ENCODE results near the gene MRPL21.
"Not testable (repeated sequence)": the region's sequence is repeated elsewhere in the genome, so short reads cannot be mapped to it uniquely, and the experiment has no call there.

The MRPL21 gene

DNA sequence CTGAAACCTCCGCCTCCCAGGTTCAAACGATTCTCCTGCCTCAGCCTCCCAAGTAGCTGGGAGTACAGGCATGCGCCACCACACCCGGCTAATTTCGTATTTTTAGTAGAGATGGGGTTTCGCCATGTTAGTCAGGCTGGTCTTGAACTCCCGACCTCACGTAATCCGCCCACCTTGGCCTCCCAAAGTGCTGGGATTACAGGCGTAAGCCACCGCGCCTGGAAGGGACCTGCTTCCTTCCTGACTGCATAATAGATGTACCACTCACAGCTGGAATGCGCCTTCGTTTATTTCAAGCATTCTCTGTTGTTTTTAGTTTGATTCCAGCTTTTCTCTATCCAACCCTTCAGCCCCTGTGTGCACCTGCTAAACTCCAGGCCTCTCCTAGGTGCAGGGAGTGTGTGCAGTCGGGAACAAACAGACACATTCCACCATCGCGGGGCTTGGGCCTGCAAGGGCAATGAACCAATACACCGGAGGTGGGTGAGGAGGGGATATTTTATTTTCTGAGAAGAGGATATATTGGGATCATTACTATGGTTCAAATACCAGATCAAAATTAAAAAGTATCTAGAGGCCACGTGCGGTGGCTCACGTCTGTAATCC, 47.1 kb downstream of the MRPL21 start:
- Histone ChIP-seq H3K27ac (ENCODE audit: low read depth in 2 of 2, low read length in 2 of 2) (peak overlapping the region; percentile 50 to 67), H3K4me1 (ENCODE audit: control insufficient read depth in 2 of 2, insufficient read depth in 2 of 2, low read length in 2 of 2) (peaks cover 17 to 18% of the 10 kb centered on the region in 2 donors)
- H3K9ac ChIP-seq (ENCODE audit: low read depth in 1 of 2, low read length in 2 of 2); H3K4me3 ChIP-seq (ENCODE audit: low read length in 2 of 2); H3K9me3 ChIP-seq (ENCODE audit: control insufficient read depth in 2 of 2, low read length in 2 of 2); H3K36me3 ChIP-seq (ENCODE audit: control insufficient read depth in 2 of 2, insufficient read depth in 2 of 2, low read length in 2 of 2); H3K27me3 ChIP-seq (ENCODE audit: control insufficient read depth in 2 of 2, insufficient read depth in 2 of 2, low read length in 2 of 2): not testable (repeated sequence)

DNA sequence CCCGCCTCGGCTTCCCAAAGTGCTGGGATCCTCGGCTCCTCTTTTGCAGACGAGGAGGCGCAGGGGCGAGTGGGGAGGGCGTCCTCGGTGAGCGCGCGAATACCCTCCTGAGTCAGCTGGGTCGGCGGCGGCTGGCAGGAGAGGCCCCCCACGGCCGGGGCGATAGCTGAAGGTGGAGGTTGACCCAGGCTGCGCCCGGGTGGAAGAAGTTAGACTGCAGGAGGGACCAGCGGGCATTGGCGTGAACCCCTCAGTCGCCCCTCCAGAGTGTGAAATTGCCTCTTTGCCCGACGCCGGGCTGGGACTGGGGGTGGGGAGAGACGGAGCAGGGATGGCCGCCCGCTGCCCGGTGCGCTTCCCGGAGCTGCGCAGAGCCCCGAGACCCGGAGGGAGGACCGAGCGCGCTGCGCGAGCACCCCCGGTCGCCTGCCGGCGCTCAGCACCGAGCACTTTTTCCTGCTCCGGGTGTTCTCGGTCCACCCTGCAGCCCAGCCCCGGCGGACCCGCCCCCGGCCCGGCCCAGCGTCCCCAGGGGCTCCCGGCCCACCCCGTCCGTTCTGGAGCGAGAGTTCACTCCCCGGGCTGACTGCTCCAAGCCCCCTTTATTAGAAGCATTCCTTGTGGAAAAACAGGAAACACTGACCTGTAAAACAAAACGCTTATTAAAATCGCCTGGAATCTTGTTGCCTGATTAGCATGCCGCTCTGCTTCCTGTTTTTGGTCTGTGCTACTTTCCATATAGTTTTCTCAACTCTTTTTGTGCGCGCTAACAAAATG, 48.2 kb downstream of the MRPL21 start:
- Histone ChIP-seq H3K27ac (ENCODE audit: low read depth in 2 of 2, low read length in 2 of 2) (peak overlapping the region; percentile 38 to 39), H3K4me3 (ENCODE audit: low read length in 2 of 2) (peak overlapping the region; percentile 60 to 61), H3K9ac (ENCODE audit: low read depth in 1 of 2, low read length in 2 of 2) (peak overlapping the region; percentile 41 to 69), H3K4me1 (ENCODE audit: control insufficient read depth in 2 of 2, insufficient read depth in 2 of 2, low read length in 2 of 2) (peaks cover 17 to 18% of the 10 kb centered on the region in 2 donors), H3K36me3 (ENCODE audit: control insufficient read depth in 2 of 2, insufficient read depth in 2 of 2, low read length in 2 of 2) (no peaks in the 10 kb centered on the region), H3K27me3 (ENCODE audit: control insufficient read depth in 2 of 2, insufficient read depth in 2 of 2, low read length in 2 of 2) (peaks cover 3 to 8% of the 10 kb centered on the region in 2 donors), H3K9me3 (ENCODE audit: control insufficient read depth in 2 of 2, low read length in 2 of 2) (no peaks in the 10 kb centered on the region)

DNA sequence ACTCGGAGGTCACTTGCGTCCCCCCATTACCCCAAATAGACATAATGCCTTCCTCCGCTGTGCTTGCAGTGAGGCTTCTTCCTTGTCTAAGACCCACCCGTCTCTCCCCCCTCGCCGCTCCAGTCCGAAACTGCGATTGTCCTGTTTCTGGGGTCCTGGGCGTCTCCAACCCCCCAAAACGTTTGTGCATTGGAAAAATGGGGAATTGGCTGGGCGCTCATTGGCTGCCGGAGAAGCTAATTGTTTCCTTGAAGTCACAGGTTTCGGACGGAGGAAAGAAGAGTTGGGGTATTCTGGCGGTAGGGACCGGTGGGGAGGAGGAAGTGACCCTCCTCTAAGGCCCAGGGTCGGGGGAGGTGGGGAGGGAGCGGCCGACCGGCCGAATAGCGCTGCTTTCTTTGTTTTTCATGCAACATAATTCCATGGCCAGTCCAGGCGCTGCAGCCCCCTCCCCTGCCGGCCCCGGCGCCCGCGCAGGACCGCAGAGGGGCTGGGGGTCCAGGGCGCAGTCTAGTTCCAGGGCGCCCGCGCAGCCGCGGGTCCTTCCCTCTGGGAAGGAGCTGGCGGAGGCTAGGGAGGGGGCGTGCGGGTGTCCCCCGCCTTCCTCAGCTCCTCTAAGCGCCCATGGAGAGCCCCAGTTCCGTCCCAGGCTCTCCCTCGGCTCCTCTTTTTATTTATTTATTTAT, 49.2 kb downstream of the MRPL21 start:
- Histone ChIP-seq H3K36me3 (ENCODE audit: control insufficient read depth in 2 of 2, insufficient read depth in 2 of 2, low read length in 2 of 2) (no peaks in the 10 kb centered on the region), H3K4me1 (ENCODE audit: control insufficient read depth in 2 of 2, insufficient read depth in 2 of 2, low read length in 2 of 2) (peaks cover 17 to 18% of the 10 kb centered on the region in 2 donors), H3K27me3 (ENCODE audit: control insufficient read depth in 2 of 2, insufficient read depth in 2 of 2, low read length in 2 of 2) (peaks cover 3 to 8% of the 10 kb centered on the region in 2 donors), H3K4me3 (ENCODE audit: low read length in 2 of 2) (no peak overlapping the region), H3K9ac (ENCODE audit: low read depth in 1 of 2, low read length in 2 of 2) (no peak overlapping the region), H3K9me3 (ENCODE audit: control insufficient read depth in 2 of 2, low read length in 2 of 2) (no peaks in the 10 kb centered on the region), H3K27ac (ENCODE audit: low read depth in 2 of 2, low read length in 2 of 2) (no peak overlapping the region)

DNA sequence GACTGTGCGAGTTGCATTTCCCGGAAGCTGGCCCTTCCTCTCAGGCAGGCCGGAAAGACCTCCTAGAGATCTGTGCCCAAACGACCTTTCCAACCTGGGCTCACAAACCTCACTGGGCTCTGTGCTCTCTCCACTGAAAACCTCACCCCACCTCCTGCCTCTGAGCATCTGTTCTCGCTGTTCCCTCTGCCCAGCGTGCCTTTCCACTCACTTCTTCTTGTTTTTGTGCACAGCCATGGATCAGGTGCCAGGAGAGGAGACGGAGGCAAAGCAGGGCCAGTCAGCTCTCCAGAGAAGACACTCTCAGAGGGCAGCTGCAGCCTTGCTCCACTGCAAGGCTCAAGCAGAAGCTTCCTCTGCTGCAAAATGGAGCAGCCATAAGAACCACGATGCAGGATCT, 51.0 kb downstream of the MRPL21 start:
- H3K9ac ChIP-seq (ENCODE audit: low read depth in 1 of 2, low read length in 2 of 2) = no peak overlapping the region
- H3K4me1 ChIP-seq (ENCODE audit: control insufficient read depth in 2 of 2, insufficient read depth in 2 of 2, low read length in 2 of 2) = peaks cover 12 to 13% of the 10 kb centered on the region in 2 donors
- H3K36me3 ChIP-seq (ENCODE audit: control insufficient read depth in 2 of 2, insufficient read depth in 2 of 2, low read length in 2 of 2) = no peaks in the 10 kb centered on the region
- H3K27me3 ChIP-seq (ENCODE audit: control insufficient read depth in 2 of 2, insufficient read depth in 2 of 2, low read length in 2 of 2) = peaks cover 3 to 8% of the 10 kb centered on the region in 2 donors
- H3K27ac ChIP-seq (ENCODE audit: low read depth in 2 of 2, low read length in 2 of 2) = no peak overlapping the region
- no peak overlapping the region for H3K4me3 ChIP-seq (ENCODE audit: low read length in 2 of 2)
- H3K9me3 ChIP-seq (ENCODE audit: control insufficient read depth in 2 of 2, low read length in 2 of 2) = no peaks in the 10 kb centered on the region

DNA sequence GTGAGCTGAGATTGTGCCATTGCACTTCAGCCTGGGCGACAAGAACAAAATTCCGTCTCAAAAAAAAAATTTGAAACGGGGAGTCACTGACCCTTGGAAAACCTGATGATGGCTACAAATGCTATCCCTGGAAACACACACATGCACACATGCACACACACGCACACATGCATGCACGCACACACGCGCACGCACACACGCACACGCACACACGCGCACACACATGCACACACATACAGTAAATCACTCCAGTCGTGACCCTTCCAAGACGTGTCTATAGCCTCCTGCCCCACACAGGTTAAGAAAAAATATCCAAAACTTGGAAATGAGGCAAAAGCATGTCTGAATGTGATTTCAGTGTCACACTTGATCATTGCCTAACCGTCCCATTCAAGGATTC, 55.2 kb downstream of the MRPL21 start:
- H3K9ac ChIP-seq (ENCODE audit: low read depth in 1 of 2, low read length in 2 of 2) = no peak overlapping the region
- no peak overlapping the region for H3K27ac ChIP-seq (ENCODE audit: low read depth in 2 of 2, low read length in 2 of 2)
- H3K9me3 ChIP-seq (ENCODE audit: control insufficient read depth in 2 of 2, low read length in 2 of 2) = no peaks in the 10 kb centered on the region
- no peaks in the 10 kb centered on the region for H3K36me3 ChIP-seq (ENCODE audit: control insufficient read depth in 2 of 2, insufficient read depth in 2 of 2, low read length in 2 of 2)
- no peak overlapping the region for H3K4me3 ChIP-seq (ENCODE audit: low read length in 2 of 2)
- H3K4me1 ChIP-seq (ENCODE audit: control insufficient read depth in 2 of 2, insufficient read depth in 2 of 2, low read length in 2 of 2) = peaks cover 6 to 10% of the 10 kb centered on the region in 2 donors
- H3K27me3 ChIP-seq (ENCODE audit: control insufficient read depth in 2 of 2, insufficient read depth in 2 of 2, low read length in 2 of 2) = no peaks in the 10 kb centered on the region

DNA sequence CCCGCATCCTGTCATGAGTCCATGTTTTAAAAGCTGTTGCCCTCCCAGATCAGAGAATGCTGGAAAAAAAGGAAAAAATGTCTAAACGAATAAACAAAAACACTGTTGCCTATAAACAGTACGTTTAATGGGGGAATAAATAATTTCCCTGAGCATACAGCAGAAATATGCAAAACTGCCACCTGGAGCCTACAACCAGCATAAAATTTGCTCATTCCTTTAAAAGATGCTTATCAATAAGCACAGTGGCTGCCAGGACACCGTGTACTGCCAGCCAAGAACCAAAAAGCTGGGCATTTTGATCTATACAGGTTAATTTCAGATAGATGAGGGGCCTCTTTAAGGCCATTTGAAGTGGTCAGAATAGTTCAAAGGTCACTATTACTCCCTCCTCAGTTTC, 56.2 kb downstream of the MRPL21 start:
- H3K9me3 ChIP-seq (ENCODE audit: control insufficient read depth in 2 of 2, low read length in 2 of 2) = no peaks in the 10 kb centered on the region
- H3K9ac ChIP-seq (ENCODE audit: low read depth in 1 of 2, low read length in 2 of 2) = no peak overlapping the region
- no peaks in the 10 kb centered on the region for H3K36me3 ChIP-seq (ENCODE audit: control insufficient read depth in 2 of 2, insufficient read depth in 2 of 2, low read length in 2 of 2)
- H3K27me3 ChIP-seq (ENCODE audit: control insufficient read depth in 2 of 2, insufficient read depth in 2 of 2, low read length in 2 of 2) = no peaks in the 10 kb centered on the region
- no peak overlapping the region for H3K27ac ChIP-seq (ENCODE audit: low read depth in 2 of 2, low read length in 2 of 2)
- H3K4me1 ChIP-seq (ENCODE audit: control insufficient read depth in 2 of 2, insufficient read depth in 2 of 2, low read length in 2 of 2) = peaks cover 11 to 20% of the 10 kb centered on the region in 2 donors
- no peak overlapping the region for H3K4me3 ChIP-seq (ENCODE audit: low read length in 2 of 2)

DNA sequence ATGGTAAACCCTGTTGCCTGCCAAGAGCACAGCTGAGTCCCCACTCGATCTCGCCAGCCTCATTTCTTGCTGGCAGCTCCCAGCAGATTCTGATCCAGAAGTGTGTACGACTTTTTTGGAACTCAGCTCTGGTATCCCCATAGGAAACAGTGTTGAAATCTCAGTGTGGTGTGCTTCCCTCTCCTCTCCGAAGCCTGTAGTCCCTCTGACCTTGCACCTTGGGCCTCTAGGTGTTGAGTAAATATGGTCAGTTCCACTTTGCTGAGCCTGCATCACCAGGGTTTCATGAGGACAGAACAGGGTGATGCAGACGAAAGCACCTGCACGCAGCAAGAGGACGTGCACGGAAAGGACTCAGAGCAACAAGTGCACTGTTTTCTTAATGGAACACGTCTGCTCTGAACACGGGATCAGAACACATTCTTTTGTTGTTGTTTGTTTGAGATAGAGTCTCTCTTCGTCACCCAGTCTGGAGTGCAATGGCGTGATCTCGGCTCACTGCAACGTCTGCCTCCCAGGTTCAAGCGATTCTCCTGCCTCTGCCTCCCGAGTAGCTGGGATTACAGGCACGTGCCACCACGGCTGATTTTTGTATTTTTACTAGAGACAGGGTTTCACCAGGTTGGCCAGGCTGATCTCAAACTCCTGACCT, 58.2 kb downstream of the MRPL21 start:
- Histone ChIP-seq H3K9me3 (ENCODE audit: control insufficient read depth in 2 of 2, low read length in 2 of 2) (no peaks in the 10 kb centered on the region), H3K27me3 (ENCODE audit: control insufficient read depth in 2 of 2, insufficient read depth in 2 of 2, low read length in 2 of 2) (no peaks in the 10 kb centered on the region), H3K9ac (ENCODE audit: low read depth in 1 of 2, low read length in 2 of 2) (no peak overlapping the region), H3K4me1 (ENCODE audit: control insufficient read depth in 2 of 2, insufficient read depth in 2 of 2, low read length in 2 of 2) (peaks cover 18 to 21% of the 10 kb centered on the region in 2 donors), H3K27ac (ENCODE audit: low read depth in 2 of 2, low read length in 2 of 2) (no peak overlapping the region), H3K4me3 (ENCODE audit: low read length in 2 of 2) (no peak overlapping the region), H3K36me3 (ENCODE audit: control insufficient read depth in 2 of 2, insufficient read depth in 2 of 2, low read length in 2 of 2) (no peaks in the 10 kb centered on the region)

DNA sequence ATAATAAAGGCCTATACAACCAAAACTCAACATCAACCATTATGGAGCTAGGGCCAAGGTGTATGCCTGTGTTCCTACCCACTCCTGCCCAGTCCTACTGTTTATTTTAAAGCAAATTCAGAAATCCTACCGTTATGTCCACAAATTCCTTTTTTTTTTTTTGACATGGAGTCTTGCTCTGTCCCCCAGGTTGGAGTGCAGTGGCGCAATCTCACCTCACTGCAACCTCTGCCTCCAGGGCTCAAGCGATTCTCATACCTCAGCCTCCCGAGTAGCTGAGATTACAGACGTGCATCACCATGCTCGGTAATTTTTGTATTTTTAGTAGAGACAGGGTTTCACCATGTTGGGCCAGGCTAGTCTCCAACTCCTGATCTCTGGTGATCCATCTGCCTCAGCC, 58.8 kb downstream of the MRPL21 start:
- no peak overlapping the region for H3K4me3 ChIP-seq (ENCODE audit: low read length in 2 of 2)
- H3K27ac ChIP-seq (ENCODE audit: low read depth in 2 of 2, low read length in 2 of 2) = no peak overlapping the region
- peaks cover 23 to 26% of the 10 kb centered on the region in 2 donors for H3K4me1 ChIP-seq (ENCODE audit: control insufficient read depth in 2 of 2, insufficient read depth in 2 of 2, low read length in 2 of 2)
- H3K9ac ChIP-seq (ENCODE audit: low read depth in 1 of 2, low read length in 2 of 2) = no peak overlapping the region
- H3K27me3 ChIP-seq (ENCODE audit: control insufficient read depth in 2 of 2, insufficient read depth in 2 of 2, low read length in 2 of 2) = no peaks in the 10 kb centered on the region
- no peaks in the 10 kb centered on the region for H3K9me3 ChIP-seq (ENCODE audit: control insufficient read depth in 2 of 2, low read length in 2 of 2)
- H3K36me3 ChIP-seq (ENCODE audit: control insufficient read depth in 2 of 2, insufficient read depth in 2 of 2, low read length in 2 of 2) = no peaks in the 10 kb centered on the region

DNA sequence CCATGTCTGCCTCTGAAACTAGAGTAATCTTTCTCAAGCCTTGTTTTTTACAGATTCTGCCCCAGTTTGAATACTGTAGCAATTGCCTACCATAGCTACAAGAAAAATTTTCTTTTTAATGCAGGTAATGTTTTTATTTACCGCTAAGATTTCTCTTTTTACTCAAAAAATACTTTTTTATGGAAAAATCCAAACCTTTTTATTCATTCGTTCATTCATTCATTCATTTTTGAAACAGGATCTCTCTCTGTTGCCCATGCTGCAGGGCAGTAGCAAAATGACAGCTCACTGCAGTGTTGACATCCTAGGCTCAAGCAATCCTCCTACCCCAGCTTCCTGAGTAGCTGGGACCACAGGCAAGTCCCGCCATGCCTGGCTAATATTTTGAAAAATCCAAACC, 59.3 kb downstream of the MRPL21 start:
- Histone ChIP-seq H3K9me3 (ENCODE audit: control insufficient read depth in 2 of 2, low read length in 2 of 2) (no peaks in the 10 kb centered on the region), H3K9ac (ENCODE audit: low read depth in 1 of 2, low read length in 2 of 2) (peak overlapping the region; percentile 49 to 67), H3K27me3 (ENCODE audit: control insufficient read depth in 2 of 2, insufficient read depth in 2 of 2, low read length in 2 of 2) (no peaks in the 10 kb centered on the region), H3K4me3 (ENCODE audit: low read length in 2 of 2) (peak overlapping the region in 1 of 2 donors; percentile 79), H3K27ac (ENCODE audit: low read depth in 2 of 2, low read length in 2 of 2) (peak overlapping the region; percentile 78 to 80), H3K4me1 (ENCODE audit: control insufficient read depth in 2 of 2, insufficient read depth in 2 of 2, low read length in 2 of 2) (peaks cover 27 to 29% of the 10 kb centered on the region in 2 donors), H3K36me3 (ENCODE audit: control insufficient read depth in 2 of 2, insufficient read depth in 2 of 2, low read length in 2 of 2) (no peaks in the 10 kb centered on the region)
